Measurements from ENCODE around the gene DOCK4.

DNA sequence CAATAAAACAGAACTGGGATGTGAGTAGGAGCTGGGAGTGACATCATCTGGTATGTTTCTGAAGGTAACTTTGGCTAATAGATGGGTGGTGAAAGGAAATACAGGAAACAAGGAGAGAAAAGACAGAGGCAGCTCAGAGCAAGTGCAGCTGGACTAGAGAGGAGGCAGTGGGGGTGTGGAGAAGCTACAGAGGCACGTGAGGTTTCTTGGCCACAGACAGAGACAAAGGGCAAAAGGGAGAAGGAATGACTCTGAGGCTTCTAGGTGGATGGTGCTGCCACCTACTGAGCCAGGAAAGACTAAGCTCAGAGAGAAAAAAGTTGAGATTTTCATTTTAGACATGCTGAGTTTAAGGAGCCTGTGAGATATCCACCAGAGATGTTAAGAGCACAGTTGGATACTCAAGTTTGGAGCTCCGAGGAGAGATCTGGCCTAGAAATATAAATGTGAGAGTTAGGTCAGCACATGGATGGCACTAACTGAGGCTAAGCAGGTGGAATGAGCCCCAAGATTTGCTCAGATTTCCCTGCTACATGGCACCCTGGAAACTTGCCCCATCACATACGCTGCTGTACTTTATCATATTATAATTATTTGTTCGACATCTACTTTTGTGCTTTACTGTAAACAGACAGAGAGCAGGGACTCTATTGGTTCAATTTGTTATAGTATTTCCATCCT, 350.9 kb downstream of the DOCK4 start:
- TF ChIP-seq ZNF274 (IDR thresholded peaks at IDR 0.05; ENCODE audit: low read depth, low read length) (no peak), YY1 (IDR thresholded peaks at IDR 0.05; ENCODE audit: insufficient read depth, insufficient read length) (no peak)

Measured in NT2/D1 (cell line).